Ovary (tissue), 3 donors: ENCODE results near the gene CCDC78.

Experiments used
- POLR2A ChIP-seq: fragments of 450-650 bp; IDR thresholded peaks from one replicate; pipeline ENCODE4 v1.6.1; 2017; ENCODE audit warnings: antibody characterized with exemption, mild to moderate bottlenecking, moderate library complexity
- TF ChIP-seq, protein P1 (sequence below), 3 donors: fragments of 450-650 bp in 2 of 3; fragments of 200-600 bp in 1 of 3; IDR thresholded peaks; one replicate each; pipeline versions ENCODE4 v1.5.1 to v1.8.0; 2016 to 2022; ENCODE audit warnings: antibody characterized with exemption in 3 of 3, mild to moderate bottlenecking in 1 of 3
- donor health status: DM: no; HTN: no; CAD: no.

DNA sequence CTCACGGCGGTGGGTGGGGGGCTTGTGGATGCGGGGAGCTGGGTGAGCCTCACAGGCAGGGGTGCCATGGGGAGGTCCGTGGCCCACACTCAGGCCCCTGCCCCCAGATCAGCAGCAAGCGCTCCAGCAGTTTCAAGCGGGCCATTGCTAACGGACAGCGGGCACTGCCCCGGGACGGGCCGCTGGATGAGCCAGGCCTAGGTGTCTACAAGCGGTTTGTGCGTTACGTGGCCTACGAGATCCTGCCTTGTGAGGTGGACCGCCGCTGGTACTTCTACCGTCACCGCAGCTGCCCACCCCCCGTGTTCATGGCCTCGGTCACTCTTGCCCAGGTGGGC, 49.7 kb downstream of the CCDC78 start:
- TF ChIP-seq, protein P1, sequence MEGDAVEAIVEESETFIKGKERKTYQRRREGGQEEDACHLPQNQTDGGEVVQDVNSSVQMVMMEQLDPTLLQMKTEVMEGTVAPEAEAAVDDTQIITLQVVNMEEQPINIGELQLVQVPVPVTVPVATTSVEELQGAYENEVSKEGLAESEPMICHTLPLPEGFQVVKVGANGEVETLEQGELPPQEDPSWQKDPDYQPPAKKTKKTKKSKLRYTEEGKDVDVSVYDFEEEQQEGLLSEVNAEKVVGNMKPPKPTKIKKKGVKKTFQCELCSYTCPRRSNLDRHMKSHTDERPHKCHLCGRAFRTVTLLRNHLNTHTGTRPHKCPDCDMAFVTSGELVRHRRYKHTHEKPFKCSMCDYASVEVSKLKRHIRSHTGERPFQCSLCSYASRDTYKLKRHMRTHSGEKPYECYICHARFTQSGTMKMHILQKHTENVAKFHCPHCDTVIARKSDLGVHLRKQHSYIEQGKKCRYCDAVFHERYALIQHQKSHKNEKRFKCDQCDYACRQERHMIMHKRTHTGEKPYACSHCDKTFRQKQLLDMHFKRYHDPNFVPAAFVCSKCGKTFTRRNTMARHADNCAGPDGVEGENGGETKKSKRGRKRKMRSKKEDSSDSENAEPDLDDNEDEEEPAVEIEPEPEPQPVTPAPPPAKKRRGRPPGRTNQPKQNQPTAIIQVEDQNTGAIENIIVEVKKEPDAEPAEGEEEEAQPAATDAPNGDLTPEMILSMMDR (IDR thresholded peaks at IDR 0.05) = no peak
- TF ChIP-seq POLR2A = no peak
